ENCODE measurements around the gene ATP6V0A1.
"Not testable (repeated sequence)": the region's sequence is repeated elsewhere in the genome, so short reads cannot be mapped to it uniquely, and the experiment has no call there.

The ATP6V0A1 gene

GRCh38 chr17:42543190-42544079 lies 84.8 kb downstream of the ATP6V0A1 start:
- DNase-seq: no peak

- no peak for DNase-seq
These were observed 86.2 kb downstream of the ATP6V0A1 start for GRCh38 chr17:42544874-42545283.

- not testable (repeated sequence) for DNase-seq
These were observed 87.3 kb downstream of the ATP6V0A1 start for GRCh38 chr17:42545755-42546505.

GRCh38 chr17:42547001-42547461 lies 88.4 kb downstream of the ATP6V0A1 start:
- DNase-seq: no peak

GRCh38 chr17:42547698-42548069 lies 89.0 kb downstream of the ATP6V0A1 start:
- DNase-seq: no peak

- DNase-seq: peak; percentile 89
These were observed 89.6 kb downstream of the ATP6V0A1 start for GRCh38 chr17:42548070-42548837.

GRCh38 chr17:42548993-42549755 lies 90.5 kb downstream of the ATP6V0A1 start:
- DNase-seq: no peak

GRCh38 chr17:42552736-42553135 lies 94.1 kb downstream of the ATP6V0A1 start, which contains the start of gene HSD17B1:
Gene HSD17B1 (plus strand): TSS chr17:42552923. CDS start chr17:42552934, 11 bp downstream.
- DNase-seq: not testable (repeated sequence)

- DNase-seq: no peak
These were observed 94.6 kb downstream of the ATP6V0A1 start for GRCh38 chr17:42553161-42553818.

- DNase-seq: no peak
These were observed 95.2 kb downstream of the ATP6V0A1 start for GRCh38 chr17:42553866-42554249.

- DNase-seq: peak; percentile 70
These were observed 95.8 kb downstream of the ATP6V0A1 start for GRCh38 chr17:42554250-42555121.

GRCh38 chr17:42555122-42555622 lies 96.5 kb downstream of the ATP6V0A1 start:
- DNase-seq: no peak

- not testable (repeated sequence) for DNase-seq
These were observed 97.4 kb downstream of the ATP6V0A1 start for GRCh38 chr17:42555961-42556617.

- no peak for DNase-seq
These were observed 100.4 kb downstream of the ATP6V0A1 start for GRCh38 chr17:42559075-42559474.

GRCh38 chr17:42560246-42560645 lies 101.6 kb downstream of the ATP6V0A1 start:
- no peak for DNase-seq

GRCh38 chr17:42561897-42562387 lies 103.3 kb downstream of the ATP6V0A1 start, which contains the start of gene COASY:
Gene COASY (plus strand): TSS chr17:42562148. CDS start chr17:42562623, 475 bp downstream.
- DNase-seq: peak; percentile 92

- DNase-seq: no peak
These were observed 103.9 kb downstream of the ATP6V0A1 start for GRCh38 chr17:42562388-42563142.

GRCh38 chr17:42563143-42563509 lies 104.4 kb downstream of the ATP6V0A1 start:
- no peak for DNase-seq

- no peak for DNase-seq
These were observed 104.9 kb downstream of the ATP6V0A1 start for GRCh38 chr17:42563543-42563942.
